Vagina (tissue), 2 donors: ENCODE data around the gene STX11.

Source experiments
- POLR2A ChIP-seq, 2 donors: fragments of 450-650 bp; IDR thresholded peaks; one replicate each; pipeline ENCODE4 v1.6.1; 2017; ENCODE audit warnings: antibody characterized with exemption in 2 of 2, mild to moderate bottlenecking in 2 of 2, moderate library complexity in 2 of 2
- POLR2AphosphoS5 ChIP-seq, 2 donors: sonication (generic); formaldehyde crosslinking; IDR thresholded peaks; one replicate each; pipeline ENCODE4 v1.9.0; 2017; ENCODE audit warnings: antibody characterized with exemption in 2 of 2, mild to moderate bottlenecking in 2 of 2, low read depth in 1 of 2; ENCODE audit not compliant: insufficient read depth in 1 of 2
- TF ChIP-seq, protein P1 (sequence below), 3 experiments: fragments of 450-650 bp in 2 of 3; fragments of 200-600 bp in 1 of 3; sonication (generic) in 1 of 3; IDR thresholded peaks; one replicate each; pipeline ENCODE4 v1.5.1; 2017 to 2019; ENCODE audit warnings: antibody characterized with exemption in 3 of 3, mild to moderate bottlenecking in 2 of 3, moderate library complexity in 2 of 3

DNA sequence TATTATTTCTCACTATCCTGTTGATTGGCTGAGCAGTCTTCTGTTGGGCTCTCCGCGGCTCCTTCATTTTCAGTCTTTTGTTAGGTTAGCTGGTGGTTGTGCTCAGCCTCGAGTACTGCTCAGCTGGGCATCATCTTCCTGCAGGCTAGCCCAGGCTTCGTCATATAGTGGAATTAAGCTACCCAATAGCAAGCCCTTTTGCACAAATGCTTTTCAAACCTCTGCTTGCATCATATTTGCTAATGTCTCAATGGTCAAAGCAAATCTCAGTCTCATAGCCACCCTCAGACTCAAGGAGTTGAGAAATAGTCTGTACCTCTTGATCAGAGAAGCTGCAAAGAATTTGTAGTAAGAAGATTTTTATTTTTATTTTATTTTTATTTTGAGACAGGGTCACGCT is 23.7 kb downstream of the STX11 start:
- TF ChIP-seq, protein P1, sequence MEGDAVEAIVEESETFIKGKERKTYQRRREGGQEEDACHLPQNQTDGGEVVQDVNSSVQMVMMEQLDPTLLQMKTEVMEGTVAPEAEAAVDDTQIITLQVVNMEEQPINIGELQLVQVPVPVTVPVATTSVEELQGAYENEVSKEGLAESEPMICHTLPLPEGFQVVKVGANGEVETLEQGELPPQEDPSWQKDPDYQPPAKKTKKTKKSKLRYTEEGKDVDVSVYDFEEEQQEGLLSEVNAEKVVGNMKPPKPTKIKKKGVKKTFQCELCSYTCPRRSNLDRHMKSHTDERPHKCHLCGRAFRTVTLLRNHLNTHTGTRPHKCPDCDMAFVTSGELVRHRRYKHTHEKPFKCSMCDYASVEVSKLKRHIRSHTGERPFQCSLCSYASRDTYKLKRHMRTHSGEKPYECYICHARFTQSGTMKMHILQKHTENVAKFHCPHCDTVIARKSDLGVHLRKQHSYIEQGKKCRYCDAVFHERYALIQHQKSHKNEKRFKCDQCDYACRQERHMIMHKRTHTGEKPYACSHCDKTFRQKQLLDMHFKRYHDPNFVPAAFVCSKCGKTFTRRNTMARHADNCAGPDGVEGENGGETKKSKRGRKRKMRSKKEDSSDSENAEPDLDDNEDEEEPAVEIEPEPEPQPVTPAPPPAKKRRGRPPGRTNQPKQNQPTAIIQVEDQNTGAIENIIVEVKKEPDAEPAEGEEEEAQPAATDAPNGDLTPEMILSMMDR (IDR thresholded peaks at IDR 0.05) = no peak
- TF ChIP-seq POLR2AphosphoS5 (IDR thresholded peaks at IDR 0.05; ENCODE audit: insufficient read depth in 1 of 2, low read depth in 1 of 2) (no peak), POLR2A (IDR thresholded peaks at IDR 0.05) (no peak)
